Left colon (tissue), 2 donors: Measurements from ENCODE around the gene IL22RA2. TPM values are rescaled to one million over a fixed set of nuclear protein-coding genes. Genes with fewer than 3 reads are reported as not detected.

ENCODE experiments used
- ATAC-seq: fragments of 200-7000 bp; cut with Tn5 transposase; one replicate; pipeline ENCODE4 v1.9.1; 2020; ENCODE audit warnings: mild to moderate bottlenecking, moderate library complexity
- DNase-seq, 2 donors: peaks; one replicate each; pipeline ENCODE4 v3.0.0-alpha.2; 2020
- intact Hi-C, 2 donors: fragments of 100-400 bp; cut with DNase I in 1 of 2; cut with micrococcal nuclease in 1 of 2; formaldehyde crosslinking; loops; one replicate each; pipeline versions ENCODE4 v1.11.2 to v1.14.0; 2022; cut with DNase I, micrococcal nuclease
- total RNA-seq, 2 donors: library from RNA; stranded (reverse); fragmentation: NEBNext Ultra II Directional; extraction: Animal tissue kit (Norgen Biotek cat#: 25700); gene quantifications; one replicate each; pipeline ENCODE4 v1.2.1, GENCODE V29; 2021
- donor health status: DM: no; HTN: no; CAD: no.
- donor health status: DM: yes; HTN: yes; CAD: no.

The IL22RA2 gene
- total RNA-seq, 2 donors from 2014 or later = not detected

DNA sequence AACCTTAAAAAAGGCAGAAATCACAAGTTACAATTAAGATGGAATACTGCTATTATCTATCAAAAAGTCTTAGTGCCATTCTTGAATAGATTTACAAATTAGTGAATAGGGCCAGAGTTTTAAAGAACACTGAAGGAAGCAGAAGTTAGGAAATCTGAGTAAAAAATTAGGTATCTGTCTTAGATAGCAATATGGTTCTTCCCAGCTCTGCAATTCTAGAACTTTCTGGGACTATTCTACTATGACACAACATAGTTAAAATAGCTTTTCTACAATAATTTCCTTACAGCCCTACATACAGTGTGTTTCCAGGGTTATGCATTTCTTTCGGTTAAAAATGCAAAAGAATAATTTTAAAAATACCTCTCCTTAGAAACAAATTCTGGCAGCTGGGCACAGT lies 27.6 kb upstream of the IL22RA2 start:
- ATAC-seq (no peak), DNase-seq (no peak)
- intact Hi-C loops = no loop called here

GRCh38 chr6:137200288-137200687 lies 26.8 kb upstream of the IL22RA2 start:
- ATAC-seq (peak; percentile 90), DNase-seq (no peak)
- intact Hi-C loops = no loop called here

DNA sequence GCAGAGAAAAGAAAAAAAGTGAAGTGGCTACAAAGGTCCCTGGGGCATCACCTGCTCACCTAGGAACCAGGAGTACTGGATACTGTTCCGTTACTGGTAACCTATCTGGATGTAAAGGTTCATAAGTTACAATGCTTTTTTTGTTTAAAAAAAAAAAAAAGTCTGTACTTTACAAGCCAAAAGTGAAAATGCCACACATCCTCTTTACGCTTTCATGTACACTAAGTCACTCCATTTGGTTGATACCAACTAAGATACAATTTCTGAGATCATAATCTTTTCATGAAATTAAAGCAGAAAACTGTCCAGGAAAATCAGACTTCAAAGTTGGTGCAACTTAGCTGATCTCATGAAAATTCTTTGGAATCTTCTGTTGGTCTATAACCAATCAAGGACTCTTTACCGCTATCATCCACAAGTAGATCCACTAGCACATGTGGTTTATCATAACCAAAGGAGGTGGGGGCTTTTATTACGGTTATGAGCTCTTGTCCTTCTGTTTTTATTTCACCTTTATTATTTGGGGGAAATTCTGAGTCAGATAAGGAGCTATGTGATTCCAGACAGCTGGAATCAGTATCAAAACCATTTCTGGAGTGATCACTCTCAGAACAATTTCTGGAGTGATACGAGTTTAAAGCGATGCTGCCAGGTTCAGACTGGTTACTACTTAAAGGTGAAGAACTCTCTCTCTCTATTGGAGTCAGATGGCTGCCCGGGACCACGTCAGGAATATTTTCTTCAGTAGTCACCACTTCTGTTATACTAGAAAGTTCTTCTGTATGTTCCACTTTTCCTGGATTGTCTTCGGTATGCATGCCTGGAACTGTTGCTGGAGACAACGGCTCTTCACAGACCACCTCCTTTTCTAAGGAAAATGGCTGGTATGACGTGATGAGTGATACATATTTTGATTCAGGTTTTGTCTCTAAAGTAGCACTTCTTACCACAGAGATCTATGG lies 24.5 kb upstream of the IL22RA2 start:
- DNase-seq (no peak), ATAC-seq (no peak)
- intact Hi-C loops = no loop called here

DNA sequence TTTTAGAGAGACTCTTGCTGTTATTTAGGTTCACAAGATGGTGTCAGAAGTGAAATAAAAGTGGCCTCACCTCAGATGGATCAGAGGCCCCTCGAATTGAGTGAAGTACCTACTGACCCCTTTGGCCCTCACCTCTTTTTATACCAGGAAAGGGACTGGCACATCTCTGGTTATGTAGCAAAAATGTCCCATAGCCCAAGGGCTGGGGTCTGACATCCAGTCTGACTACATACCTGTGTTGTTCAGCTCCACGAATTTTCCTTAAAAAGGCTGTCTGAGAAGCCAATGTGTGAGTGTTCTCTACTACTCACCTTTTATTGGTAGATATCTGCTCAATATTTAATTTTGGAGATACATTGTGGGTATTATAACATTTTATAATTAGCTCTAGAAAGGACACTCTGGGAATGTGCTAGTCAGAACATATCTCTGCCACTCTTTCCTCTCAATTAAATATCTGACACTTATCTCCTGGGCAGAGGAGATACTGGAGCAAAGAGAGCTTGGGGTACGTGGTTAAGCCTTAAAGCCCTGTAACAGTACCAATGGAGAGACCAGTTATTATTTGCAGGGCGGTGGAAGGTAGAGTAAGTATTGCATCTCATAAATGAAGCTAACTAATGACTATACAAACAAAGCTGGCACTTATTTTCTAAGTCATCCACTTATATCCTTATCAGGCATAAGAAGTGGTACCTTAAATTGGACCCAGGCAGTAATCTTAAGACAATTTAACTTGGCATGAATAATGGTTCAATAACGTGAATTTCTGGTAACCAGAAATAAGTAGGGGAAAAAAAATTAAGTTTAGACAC lies 20.0 kb upstream of the IL22RA2 start:
- no peak for DNase-seq
- ATAC-seq = no peak
- intact Hi-C loops = no loop called here

GRCh38 chr6:137192821-137193220 lies 19.4 kb upstream of the IL22RA2 start:
- ATAC-seq = no peak
- DNase-seq = no peak
- intact Hi-C loops = no loop called here

GRCh38 chr6:137191670-137192069 lies 18.2 kb upstream of the IL22RA2 start:
- intact Hi-C loops = no loop called here
- DNase-seq = no peak
- ATAC-seq = no peak

DNA sequence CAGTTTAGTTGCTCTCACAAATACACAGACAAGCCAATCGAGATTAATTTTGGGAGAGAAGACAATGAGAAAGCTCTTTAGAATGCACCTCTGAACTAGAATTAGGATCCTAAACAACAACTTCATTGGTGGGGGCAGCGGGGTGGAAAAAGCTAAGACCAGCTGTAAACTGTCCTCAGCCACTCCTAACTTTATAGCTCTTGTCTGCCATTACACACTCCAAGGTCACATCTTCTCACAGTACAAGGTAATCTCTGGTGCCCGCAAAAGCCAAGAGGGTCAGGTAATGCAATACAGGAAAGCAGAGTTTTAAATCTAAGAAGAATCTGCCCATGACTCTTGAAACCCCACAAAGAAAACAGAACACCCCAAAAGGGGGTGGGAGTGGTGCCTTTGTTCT lies 17.8 kb upstream of the IL22RA2 start:
- DNase-seq (no peak), ATAC-seq (peak; percentile 73)
- intact Hi-C loops = no loop called here

- intact Hi-C loops = no loop called here
- ATAC-seq (no peak), DNase-seq (no peak)
These were observed 17.2 kb upstream of the IL22RA2 start for GRCh38 chr6:137190583-137191094.

DNA sequence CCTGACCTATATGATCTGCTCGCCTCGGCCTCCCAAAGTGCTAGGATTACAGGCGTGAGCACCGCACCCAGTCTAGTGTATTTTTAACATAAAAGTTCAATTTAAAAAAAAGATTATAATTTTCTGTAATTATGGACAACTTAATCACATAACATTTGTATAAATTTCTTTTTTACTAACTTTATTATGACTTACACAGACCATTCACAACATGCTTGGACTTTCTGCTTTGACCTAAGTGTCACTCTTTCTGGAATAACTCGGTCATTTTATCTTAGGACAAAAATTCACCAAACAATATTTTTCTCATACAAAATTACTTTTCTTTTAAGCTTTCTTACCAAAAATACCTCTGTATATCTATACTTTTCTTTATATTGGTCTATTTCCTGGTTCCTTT lies 15.4 kb upstream of the IL22RA2 start:
- intact Hi-C loops = no loop called here
- no peak for ATAC-seq

DNA sequence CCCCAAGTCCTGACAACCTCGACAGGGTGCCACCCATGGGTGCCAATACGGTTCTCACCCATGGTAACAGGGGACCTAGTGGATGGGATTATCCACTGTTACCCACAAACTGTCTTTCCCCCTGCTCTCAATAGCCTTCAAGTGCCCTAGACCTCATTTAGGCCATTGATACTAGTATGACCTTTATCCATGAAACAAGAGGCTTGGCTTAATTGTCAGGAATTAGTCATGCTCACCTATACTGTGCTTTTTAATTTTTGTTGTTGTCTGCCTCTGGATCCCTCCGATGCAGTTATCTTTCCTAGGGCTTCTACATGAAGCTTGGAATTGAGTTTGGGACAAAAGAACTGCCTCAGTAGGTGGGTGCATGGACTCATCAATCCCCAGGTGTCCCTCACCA lies 11.8 kb upstream of the IL22RA2 start:
- no peak for DNase-seq
- intact Hi-C loops = no loop called here
- no peak for ATAC-seq

More for the DNA sequence above, 15.4 kb upstream of the IL22RA2 start:
- DNase-seq = no peak

GRCh38 chr6:137182654-137183073 lies 9.2 kb upstream of the IL22RA2 start:
- DNase-seq (no peak), ATAC-seq (no peak)
- intact Hi-C loops = no loop called here

DNA sequence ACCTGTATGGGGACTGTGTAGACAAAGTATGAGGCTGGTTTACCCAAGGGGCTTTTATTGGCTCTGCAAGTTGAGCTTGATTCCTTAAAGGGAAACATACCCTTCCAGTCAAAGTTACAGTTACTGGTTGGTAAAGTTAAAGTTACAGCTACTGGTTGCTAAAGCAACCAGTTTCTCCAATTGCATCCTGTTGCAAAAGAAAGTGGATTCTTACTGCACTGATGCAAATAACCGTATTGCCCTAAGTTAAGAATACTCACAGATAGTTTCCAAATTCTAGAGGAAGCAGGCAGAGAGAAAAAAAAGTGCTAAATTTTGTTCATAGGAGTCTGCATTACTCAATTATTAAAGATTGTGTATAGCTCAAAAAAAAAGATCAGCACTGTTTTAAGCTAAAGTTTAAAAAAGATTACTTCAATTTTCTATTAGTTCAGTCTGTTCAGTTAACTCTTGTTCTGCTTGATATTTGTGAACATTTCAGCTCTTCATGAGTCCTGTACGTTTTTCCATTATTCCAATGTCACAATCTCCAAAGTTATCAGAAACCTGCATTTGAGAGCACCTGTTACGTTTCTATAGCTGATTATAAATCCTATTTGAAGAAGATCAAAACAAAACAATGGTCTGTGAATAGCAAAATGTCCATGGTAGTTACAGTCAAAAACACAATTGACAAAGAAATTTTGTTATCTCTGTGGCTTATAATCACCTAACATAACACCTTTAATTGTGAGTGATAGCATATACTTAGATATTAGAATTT lies 8.6 kb upstream of the IL22RA2 start:
- DNase-seq (no peak), ATAC-seq (no peak)
- intact Hi-C loops = no loop called here

- intact Hi-C loops = no loop called here
- DNase-seq = no peak
- ATAC-seq = no peak
These were observed 4.2 kb upstream of the IL22RA2 start for GRCh38 chr6:137177611-137178010.

DNA sequence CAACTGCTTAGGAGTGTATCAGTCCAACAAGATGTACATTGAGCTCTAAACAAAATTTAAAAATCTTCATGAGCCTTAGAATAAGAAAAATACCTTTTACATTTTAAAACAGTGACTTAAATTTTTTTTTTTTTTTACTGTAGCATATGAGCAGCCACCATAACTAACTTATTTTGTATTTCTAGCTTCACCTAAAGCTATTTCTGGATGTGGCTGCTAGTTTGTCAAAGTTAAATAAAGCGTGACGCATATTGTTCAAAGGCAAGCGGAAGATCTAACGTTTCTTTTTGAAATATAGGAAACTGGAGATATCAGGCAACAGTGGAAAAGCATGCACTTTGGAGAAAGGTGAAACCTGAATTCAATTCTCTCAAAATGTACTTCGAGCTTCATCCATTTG lies 3.3 kb upstream of the IL22RA2 start:
- ATAC-seq (no peak), DNase-seq (no peak)
- intact Hi-C loops = no loop called here

DNA sequence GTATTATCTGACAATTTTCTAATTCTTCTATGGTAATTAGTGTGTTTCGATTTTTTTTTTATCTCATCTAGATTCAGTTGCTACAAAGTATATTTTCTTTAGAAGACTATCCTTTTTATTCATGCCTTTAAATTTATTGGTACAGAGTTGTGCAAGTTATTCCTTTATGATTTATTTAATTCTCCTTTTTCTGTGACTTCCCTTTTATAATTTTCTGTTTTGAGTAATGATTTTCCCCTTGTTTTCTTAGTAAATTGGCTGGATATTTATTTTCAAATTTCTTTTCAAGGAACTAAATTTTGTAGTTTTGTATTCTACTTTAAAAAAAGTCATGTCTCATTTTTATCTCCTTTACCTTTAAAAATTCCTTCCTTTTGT lies 2.4 kb upstream of the IL22RA2 start:
- intact Hi-C loops = no loop called here
- DNase-seq (no peak), ATAC-seq (no peak)

GRCh38 chr6:137175157-137175867 lies 1.9 kb upstream of the IL22RA2 start:
- intact Hi-C loops = no loop called here
- ATAC-seq (no peak), DNase-seq (no peak)

GRCh38 chr6:137172734-137173431 lies 561 bp downstream of the IL22RA2 start:
- no peak for DNase-seq
- no peak for ATAC-seq
- intact Hi-C loops = no loop called here
